AG04449 (cell line): ENCODE results near the gene EHD1.
A peak's percentile ranks its signal among the peaks of the same experiment; 100 is the strongest.

Experiments used
- CTCF ChIA-PET: fragments of 350-600 bp; formaldehyde crosslinking; extraction: SDS; loops from one replicate; lab custom pipeline; 2021; ENCODE audit warnings: antibody characterized with exemption; lab: Yijun Ruan, JAX
- POLR2A ChIA-PET: fragments of 400-600, 350-600 bp; formaldehyde crosslinking; extraction: SDS; loops from one replicate; lab custom pipeline; 2020; ENCODE audit warnings: antibody characterized with exemption, inconsistent platforms; lab: Yijun Ruan, JAX
- DNase-seq: peaks from one replicate; pipeline ENCODE4 v3.0.0-alpha.2; 2010; ENCODE audit warnings: low read depth, low spot score
- H3K4me3 ChIP-seq: 2 replicates; pipeline ENCODE4 v1.5.1; 2011; ENCODE audit warnings: low read depth, mild to moderate bottlenecking, control low read depth, low read length
- TF ChIP-seq, protein P1 (sequence below): IDR thresholded peaks from one replicate; pipeline ENCODE4 v1.5.1; 2011; ENCODE audit warnings: mild to moderate bottlenecking, moderate library complexity, low read length, control low read depth, inconsistent platforms; ENCODE audit not compliant: insufficient read depth; ENCODE audit errors: missing control alignments

Gene EHD1

DNA sequence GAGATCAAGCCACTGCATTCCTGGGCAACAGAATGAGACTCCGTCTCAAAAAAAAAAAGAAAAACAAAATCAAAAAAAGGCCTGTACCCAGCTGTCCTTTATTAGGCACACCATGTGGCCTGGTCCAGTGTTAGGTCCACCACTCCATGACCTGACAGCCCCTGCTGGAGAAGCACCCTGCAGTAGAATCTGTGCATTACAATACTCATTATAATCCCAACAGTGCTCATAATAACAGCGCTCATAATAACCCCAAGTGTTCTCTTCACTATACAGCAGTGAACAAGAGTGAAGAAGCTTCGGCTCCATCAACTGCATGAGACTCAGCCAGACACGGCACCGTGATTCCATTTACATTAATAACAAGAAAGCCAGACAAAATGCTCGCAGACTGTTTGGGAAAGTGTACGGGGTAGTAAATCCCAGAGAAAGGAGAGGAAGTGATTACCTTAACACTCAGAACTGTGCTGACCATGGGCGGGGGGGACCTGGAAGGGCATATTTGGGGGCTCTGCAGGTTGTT lies 8.9 kb upstream of the EHD1 start:
- TF ChIP-seq, protein P1, sequence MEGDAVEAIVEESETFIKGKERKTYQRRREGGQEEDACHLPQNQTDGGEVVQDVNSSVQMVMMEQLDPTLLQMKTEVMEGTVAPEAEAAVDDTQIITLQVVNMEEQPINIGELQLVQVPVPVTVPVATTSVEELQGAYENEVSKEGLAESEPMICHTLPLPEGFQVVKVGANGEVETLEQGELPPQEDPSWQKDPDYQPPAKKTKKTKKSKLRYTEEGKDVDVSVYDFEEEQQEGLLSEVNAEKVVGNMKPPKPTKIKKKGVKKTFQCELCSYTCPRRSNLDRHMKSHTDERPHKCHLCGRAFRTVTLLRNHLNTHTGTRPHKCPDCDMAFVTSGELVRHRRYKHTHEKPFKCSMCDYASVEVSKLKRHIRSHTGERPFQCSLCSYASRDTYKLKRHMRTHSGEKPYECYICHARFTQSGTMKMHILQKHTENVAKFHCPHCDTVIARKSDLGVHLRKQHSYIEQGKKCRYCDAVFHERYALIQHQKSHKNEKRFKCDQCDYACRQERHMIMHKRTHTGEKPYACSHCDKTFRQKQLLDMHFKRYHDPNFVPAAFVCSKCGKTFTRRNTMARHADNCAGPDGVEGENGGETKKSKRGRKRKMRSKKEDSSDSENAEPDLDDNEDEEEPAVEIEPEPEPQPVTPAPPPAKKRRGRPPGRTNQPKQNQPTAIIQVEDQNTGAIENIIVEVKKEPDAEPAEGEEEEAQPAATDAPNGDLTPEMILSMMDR: no peak
- CTCF ChIA-PET: interaction anchor here (0.8 to 28.0 kb wide), 13 partner anchors 8 to 110 kb away, joined by 3 to 1375 read pairs (median 4); partner anchors contain the start of genes ATG2A, BATF2, CDC42BPG and EHD1
- DNase-seq: no peak
- POLR2A ChIA-PET: interaction anchor here (2.0 kb wide), 1 partner anchor 10 kb away, joined by 12 read pairs; the partner anchor contains the start of gene EHD1
- H3K4me3 ChIP-seq: no peak overlapping the region

DNA sequence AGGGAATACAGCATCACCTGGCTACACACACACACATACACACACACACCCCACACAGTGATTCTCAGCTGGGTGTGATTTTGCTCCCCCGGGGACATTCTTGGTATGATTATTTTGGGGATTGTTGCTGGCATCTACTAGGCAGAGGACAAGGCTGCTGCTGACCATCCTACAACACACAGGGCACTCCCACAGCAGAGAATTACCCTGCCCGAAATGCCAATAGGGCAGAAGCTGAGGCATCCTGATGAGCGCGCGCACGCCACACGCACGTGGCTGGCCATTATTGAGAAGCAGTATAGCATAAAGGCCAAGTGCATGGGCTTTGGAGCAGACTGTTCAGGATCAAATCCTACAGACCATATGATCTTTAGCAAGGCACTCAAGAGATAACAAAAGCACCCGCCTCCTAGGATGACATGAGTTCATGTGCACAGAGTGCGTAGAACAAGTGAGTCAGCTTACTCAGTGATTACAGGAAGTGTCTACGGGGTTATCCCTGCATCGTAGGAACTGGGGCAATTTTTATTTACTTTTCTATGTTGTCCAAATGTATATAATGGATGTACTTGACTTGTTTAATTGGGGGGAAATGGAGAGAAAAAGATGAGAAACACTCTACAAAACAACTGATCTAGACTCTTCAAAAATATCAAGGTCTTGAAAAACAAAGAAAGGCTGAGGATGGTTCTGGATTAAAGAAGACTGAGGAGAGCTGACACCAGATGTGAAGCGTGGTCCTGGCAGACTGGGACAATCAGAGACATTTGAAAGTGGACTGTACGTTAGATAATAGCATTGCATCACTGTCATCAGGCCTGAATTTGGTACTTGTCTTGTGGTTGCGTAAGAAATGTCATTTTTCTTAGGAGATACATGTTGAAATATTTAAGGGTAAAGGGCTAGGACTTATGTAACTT lies 7.2 kb upstream of the EHD1 start:
- TF ChIP-seq, protein P1: no peak
- peak; percentile 59 for DNase-seq

DNA sequence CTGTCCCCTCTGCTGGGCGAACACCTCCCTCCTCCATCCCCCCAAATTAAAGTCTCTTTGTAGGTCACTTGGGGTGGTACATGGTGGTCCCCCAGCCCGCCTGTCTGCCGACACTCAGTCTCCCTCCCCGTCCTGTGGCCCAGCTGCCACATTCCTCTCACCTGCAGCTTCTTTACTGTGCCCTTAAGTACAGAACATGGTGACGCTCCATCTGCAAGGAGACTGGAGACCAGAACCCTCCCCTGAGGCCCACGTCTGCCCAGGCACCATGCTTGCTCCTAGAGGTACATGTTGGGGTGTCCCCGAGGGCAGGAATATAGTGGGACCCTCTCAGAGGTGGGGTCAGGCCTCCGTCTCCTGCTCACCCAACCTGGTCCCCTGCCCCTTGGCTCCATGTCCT lies 5.6 kb upstream of the EHD1 start:
- ChIA-PET POLR2A (no interaction called here), CTCF (interaction anchor here (3.5 to 28.0 kb wide), 2 partner anchors 10 to 32 kb away, joined by 18 to 1375 read pairs; partner anchors contain the start of gene CDC42BPG)
- H3K4me3 ChIP-seq: no peak overlapping the region
- no peak for DNase-seq
- TF ChIP-seq, protein P1: no peak

More for the DNA sequence above, 7.2 kb upstream of the EHD1 start:
- ChIA-PET CTCF (interaction anchor here (0.6 to 28.0 kb wide), 7 partner anchors 8 to 127 kb away, joined by 3 to 1375 read pairs (median 7); partner anchors contain the start of genes CDC42BPG and EHD1), POLR2A (interaction anchor here (1.1 kb wide), 1 partner anchor 38 kb away, joined by 3 read pairs; no protein-coding TSS in a partner anchor)
- no peak overlapping the region for H3K4me3 ChIP-seq

DNA sequence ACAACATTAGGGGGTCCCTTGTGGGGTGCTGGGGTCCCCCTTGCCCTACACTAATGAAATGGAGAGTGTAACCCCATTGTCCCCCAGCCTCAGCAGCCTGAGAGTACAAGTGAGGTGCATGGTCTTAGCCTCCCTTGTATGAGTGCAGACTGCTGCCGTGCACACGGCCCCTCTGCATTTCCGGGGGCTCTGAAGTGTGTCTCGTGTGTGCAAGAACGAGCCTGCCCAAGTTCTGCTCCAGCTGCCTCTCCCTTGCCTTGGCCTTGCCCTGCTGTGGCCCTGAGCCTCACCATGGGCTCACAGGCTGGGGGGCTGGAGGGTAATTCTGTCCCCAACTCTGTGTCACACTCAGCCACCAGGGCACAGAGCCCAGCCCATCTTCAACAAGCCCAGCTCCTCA lies 5.2 kb upstream of the EHD1 start:
- TF ChIP-seq, protein P1: no peak
- no peak for DNase-seq
- ChIA-PET POLR2A (no interaction called here), CTCF (interaction anchor here (1.2 to 28.0 kb wide), 3 partner anchors 10 to 31 kb away, joined by 3 to 1375 read pairs (median 18); partner anchors contain the start of gene CDC42BPG)
- H3K4me3 ChIP-seq: no peak overlapping the region

DNA sequence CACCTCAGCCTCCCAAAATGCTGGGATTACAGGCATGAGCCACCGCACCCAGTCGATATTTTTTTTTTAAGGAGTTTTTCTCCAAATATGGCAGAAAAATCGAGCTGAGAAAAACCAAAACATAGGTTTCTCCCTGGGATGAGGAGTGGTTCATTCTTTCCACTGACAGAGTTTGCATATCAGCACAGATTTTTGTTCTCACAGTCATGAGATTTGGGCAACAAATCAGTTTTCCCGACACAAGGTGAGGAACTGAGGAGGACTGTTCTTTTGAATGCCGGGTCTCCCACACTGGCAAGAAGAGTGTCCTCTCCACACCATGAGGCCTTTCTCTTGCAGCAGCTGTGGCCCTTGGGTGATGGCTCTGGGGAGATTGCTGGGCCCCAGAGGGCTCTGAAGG lies 3.8 kb upstream of the EHD1 start:
- H3K4me3 ChIP-seq: no peak overlapping the region
- CTCF ChIA-PET: interaction anchor here (3.5 to 28.0 kb wide), 2 partner anchors 11 to 30 kb away, joined by 18 to 1375 read pairs; partner anchors contain the start of gene CDC42BPG
- POLR2A ChIA-PET: no interaction called here
- no peak for DNase-seq
- TF ChIP-seq, protein P1: no peak
